K562 (cell line): ENCODE data around the gene LPCAT3. TPM values are rescaled to one million over a fixed set of nuclear protein-coding genes. Genes with fewer than 3 reads are reported as not detected.

ENCODE experiments used
- CBX5 ChIP-seq: IDR thresholded peaks from 2 replicates; pipeline ENCODE4 v1.6.1; 2014; ENCODE audit warnings: low read depth, borderline replicate concordance
- IRF2 ChIP-seq: sonication (generic); formaldehyde crosslinking; IDR thresholded peaks from 2 replicates; pipeline ENCODE4 v1.8.1; 2022; ENCODE audit warnings: mild to moderate bottlenecking, missing genetic modification reagents
- MXD1 ChIP-seq: fragments of 250-450 bp; sonication (Bioruptor Pico); IDR thresholded peaks from 2 replicates; pipeline ENCODE4 v1.8.0; 2021; ENCODE audit warnings: borderline replicate concordance, mild to moderate bottlenecking, moderate library complexity; ENCODE audit not compliant: poor library complexity, severe bottlenecking
- POLR2A ChIP-seq: fragments of 450-650 bp; conservative IDR thresholded peaks from 2 replicates; pipeline ENCODE4 v1.6.1; 2016
- PTBP1 ChIP-seq: fragments of 200-400 bp; formaldehyde crosslinking; IDR thresholded peaks from 2 replicates; pipeline ENCODE4 v1.6.1; 2017; ENCODE audit warnings: low read depth, low read length
- RB1 ChIP-seq: fragments of 450-650 bp; IDR thresholded peaks from 2 replicates; pipeline ENCODE4 v1.6.1; 2017; ENCODE audit warnings: low read depth, mild to moderate bottlenecking
- SMAD2 ChIP-seq: fragments of 150-350 bp; IDR thresholded peaks from 2 replicates; pipeline ENCODE4 v1.6.1; 2014; ENCODE audit warnings: low read depth, mild to moderate bottlenecking, low read length
- TRIM25 ChIP-seq: fragments of 450-650 bp; IDR thresholded peaks from 2 replicates; pipeline ENCODE4 v1.7.0; 2016; ENCODE audit warnings: borderline replicate concordance
- YY1 ChIP-seq, 3 experiments: IDR thresholded peaks; 2 replicates each; pipeline ENCODE4 v1.6.1; 2011; ENCODE audit warnings: low read length in 2 of 3, mild to moderate bottlenecking in 2 of 3, moderate library complexity in 2 of 3, borderline replicate concordance in 1 of 3, control low read depth in 1 of 3, low read depth in 1 of 3; ENCODE audit not compliant: insufficient read depth in 3 of 3, insufficient replicate concordance in 2 of 3, control insufficient read depth in 1 of 3, insufficient read length in 1 of 3; ENCODE audit errors: extremely low read depth in 1 of 3
- ZNF398 ChIP-seq: fragments of 250-450 bp; sonication (Bioruptor Pico); IDR thresholded peaks from 2 replicates; pipeline ENCODE4 v1.8.0; 2021; ENCODE audit warnings: moderate library complexity, mild to moderate bottlenecking, inconsistent platforms
- ZNF431 ChIP-seq: sonication (generic); formaldehyde crosslinking; IDR thresholded peaks from 2 replicates; pipeline ENCODE4 v1.8.0; 2022; ENCODE audit warnings: mild to moderate bottlenecking, missing genetic modification reagents
- polyA plus RNA-seq, 8 experiments: library from polyadenylated mRNA; depleted of rRNA in 4 of 8; stranded (reverse) in 5 of 8; unstranded in 3 of 8; fragments of >200 nt; fragmentation: Nextera tagmentation in 2 of 8; fragmentation: Illumina TruSeq in 1 of 8; extraction: Ambion mirVana in 2 of 8; extraction: Trizol in 1 of 8; gene quantifications; 2 replicates each; pipeline versions ENCODE4 v1.2.1 to v1.2.3, GENCODE V29; 2011 to 2014; ENCODE audit warnings: inconsistent platforms in 1 of 8, missing spikeins in 1 of 8
- total RNA-seq, 7 experiments: library from RNA; depleted of rRNA in 6 of 7; stranded (reverse); fragments of >200 nt in 6 of 7; fragmentation: Illumina TruSeq in 2 of 7; extraction: Trizol in 2 of 7; gene quantifications; 2 replicates each; pipeline versions ENCODE4 v1.2.1 to v1.2.3, GENCODE V29; 2011 to 2021; ENCODE audit warnings: low replicate concordance in 1 of 7
- TF ChIP-seq, protein P1 (sequence below): sonication (generic); formaldehyde crosslinking; IDR thresholded peaks from 2 replicates; pipeline ENCODE4 v1.8.0; 2022; ENCODE audit warnings: mild to moderate bottlenecking, missing genetic modification reagents, borderline replicate concordance
- TF ChIP-seq, protein P2 (sequence below): fragments of 450-650 bp; IDR thresholded peaks from 2 replicates; pipeline ENCODE4 v1.6.1; 2016; ENCODE audit warnings: antibody characterized with exemption
- TF ChIP-seq, protein P3 (sequence below): IDR thresholded peaks from 3 replicates; pipeline ENCODE4 v1.6.1; 2011; ENCODE audit warnings: borderline replicate concordance, mild to moderate bottlenecking; ENCODE audit not compliant: insufficient read length, insufficient read depth
- TF ChIP-seq, protein P4 (sequence below): fragments of 250-450 bp; sonication (Bioruptor Pico); IDR thresholded peaks from 2 replicates; pipeline ENCODE4 v1.8.0; 2022; ENCODE audit warnings: inconsistent platforms

Gene LPCAT3
- total and polyA plus RNA-seq, 9 of the 15 experiments (the other 6 are each of a cell fraction or from before 2014, with no cell fraction given), result 4.9 to 52.5 (median 25.3) TPM

DNA sequence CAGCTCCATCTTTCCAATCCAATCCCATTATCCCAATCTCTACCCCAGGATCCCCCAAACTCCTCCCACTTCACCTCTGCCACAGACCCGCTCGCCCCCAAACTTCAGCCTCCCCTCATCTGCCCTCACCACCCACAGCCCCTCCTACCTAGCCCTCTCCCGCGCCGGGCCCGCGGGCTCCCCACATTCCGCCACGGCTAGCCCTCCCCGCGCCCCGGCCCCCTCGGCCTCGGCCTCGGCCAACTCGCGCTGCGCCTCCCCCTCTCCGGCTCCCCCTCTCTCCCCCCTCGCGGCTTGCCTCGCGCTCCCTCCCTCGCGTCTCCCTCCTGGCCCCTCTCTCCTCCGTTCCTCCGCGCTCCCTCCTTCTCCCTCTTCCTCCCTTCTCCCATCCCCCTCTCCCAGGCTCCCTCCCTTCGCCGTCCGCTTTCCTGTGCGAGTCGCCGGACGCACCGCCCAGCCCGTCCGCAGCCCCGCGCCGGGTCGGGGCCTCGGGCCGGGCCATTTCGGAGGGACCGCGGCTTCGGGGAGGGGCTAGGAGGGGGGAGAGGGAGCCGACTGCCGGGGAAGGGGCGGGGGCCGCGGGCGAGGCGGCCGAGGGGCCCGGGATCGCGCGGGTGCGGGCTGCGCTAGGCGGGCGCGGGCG lies 90.8 kb downstream of the LPCAT3 start, which contains the start of gene ATN1 (continued):
- TF ChIP-seq TRIM25, result no peak
- TF ChIP-seq CBX5, result no peak
- TF ChIP-seq PTBP1, result no peak
- no peak for TF ChIP-seq MXD1 (CRISPR knock-in tag)
- no peak for TF ChIP-seq YY1 (IDR thresholded peaks at IDR 0.05; ENCODE audit: borderline replicate concordance in 1 of 3, control insufficient read depth in 1 of 3, extremely low read depth in 1 of 3, insufficient read depth in 3 of 3, insufficient read length in 1 of 3, insufficient replicate concordance in 2 of 3, low read depth in 1 of 3, low read length in 2 of 3)
- TF ChIP-seq, protein P1, sequence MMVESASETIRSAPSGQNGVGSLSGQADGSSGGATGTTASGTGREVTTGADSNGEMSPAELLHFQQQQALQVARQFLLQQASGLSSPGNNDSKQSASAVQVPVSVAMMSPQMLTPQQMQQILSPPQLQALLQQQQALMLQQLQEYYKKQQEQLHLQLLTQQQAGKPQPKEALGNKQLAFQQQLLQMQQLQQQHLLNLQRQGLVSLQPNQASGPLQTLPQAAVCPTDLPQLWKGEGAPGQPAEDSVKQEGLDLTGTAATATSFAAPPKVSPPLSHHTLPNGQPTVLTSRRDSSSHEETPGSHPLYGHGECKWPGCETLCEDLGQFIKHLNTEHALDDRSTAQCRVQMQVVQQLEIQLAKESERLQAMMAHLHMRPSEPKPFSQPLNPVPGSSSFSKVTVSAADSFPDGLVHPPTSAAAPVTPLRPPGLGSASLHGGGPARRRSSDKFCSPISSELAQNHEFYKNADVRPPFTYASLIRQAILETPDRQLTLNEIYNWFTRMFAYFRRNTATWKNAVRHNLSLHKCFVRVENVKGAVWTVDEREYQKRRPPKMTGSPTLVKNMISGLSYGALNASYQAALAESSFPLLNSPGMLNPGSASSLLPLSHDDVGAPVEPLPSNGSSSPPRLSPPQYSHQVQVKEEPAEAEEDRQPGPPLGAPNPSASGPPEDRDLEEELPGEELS (CRISPR knock-in tag), result 0 out of 2 replicates have a peak, but pooled peaks have one; percentile 19
- TF ChIP-seq, protein P2, sequence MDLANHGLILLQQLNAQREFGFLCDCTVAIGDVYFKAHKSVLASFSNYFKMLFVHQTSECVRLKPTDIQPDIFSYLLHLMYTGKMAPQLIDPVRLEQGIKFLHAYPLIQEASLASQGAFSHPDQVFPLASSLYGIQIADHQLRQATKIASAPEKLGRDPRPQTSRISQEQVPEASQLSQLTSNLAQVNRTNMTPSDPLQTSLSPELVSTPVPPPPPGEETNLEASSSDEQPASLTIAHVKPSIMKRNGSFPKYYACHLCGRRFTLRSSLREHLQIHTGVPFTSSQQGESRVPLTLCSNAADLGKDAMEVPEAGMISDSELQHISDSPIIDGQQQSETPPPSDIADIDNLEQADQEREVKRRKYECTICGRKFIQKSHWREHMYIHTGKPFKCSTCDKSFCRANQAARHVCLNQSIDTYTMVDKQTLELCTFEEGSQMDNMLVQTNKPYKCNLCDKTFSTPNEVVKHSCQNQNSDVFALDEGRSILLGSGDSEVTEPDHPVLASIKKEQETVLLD, result no peak
- TF ChIP-seq, protein P3, sequence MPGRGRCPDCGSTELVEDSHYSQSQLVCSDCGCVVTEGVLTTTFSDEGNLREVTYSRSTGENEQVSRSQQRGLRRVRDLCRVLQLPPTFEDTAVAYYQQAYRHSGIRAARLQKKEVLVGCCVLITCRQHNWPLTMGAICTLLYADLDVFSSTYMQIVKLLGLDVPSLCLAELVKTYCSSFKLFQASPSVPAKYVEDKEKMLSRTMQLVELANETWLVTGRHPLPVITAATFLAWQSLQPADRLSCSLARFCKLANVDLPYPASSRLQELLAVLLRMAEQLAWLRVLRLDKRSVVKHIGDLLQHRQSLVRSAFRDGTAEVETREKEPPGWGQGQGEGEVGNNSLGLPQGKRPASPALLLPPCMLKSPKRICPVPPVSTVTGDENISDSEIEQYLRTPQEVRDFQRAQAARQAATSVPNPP, result no peak
- TF ChIP-seq ZNF398 (CRISPR knock-in tag), result no peak
- TF ChIP-seq, protein P4, sequence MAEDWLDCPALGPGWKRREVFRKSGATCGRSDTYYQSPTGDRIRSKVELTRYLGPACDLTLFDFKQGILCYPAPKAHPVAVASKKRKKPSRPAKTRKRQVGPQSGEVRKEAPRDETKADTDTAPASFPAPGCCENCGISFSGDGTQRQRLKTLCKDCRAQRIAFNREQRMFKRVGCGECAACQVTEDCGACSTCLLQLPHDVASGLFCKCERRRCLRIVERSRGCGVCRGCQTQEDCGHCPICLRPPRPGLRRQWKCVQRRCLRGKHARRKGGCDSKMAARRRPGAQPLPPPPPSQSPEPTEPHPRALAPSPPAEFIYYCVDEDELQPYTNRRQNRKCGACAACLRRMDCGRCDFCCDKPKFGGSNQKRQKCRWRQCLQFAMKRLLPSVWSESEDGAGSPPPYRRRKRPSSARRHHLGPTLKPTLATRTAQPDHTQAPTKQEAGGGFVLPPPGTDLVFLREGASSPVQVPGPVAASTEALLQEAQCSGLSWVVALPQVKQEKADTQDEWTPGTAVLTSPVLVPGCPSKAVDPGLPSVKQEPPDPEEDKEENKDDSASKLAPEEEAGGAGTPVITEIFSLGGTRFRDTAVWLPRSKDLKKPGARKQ (CRISPR knock-in tag), result no peak
- TF ChIP-seq SMAD2, result no peak
- TF ChIP-seq RB1, result peak; percentile 70; the same call in 1 of the 2 replicates
- no peak for TF ChIP-seq IRF2 (CRISPR knock-in tag)
- no peak for TF ChIP-seq ZNF431 (CRISPR knock-in tag)
- peak; percentile 69 for TF ChIP-seq POLR2A
